Right renal cortex interstitium (tissue), 3 donors: ENCODE data around the gene RAMP3. TPM values are rescaled to one million over a fixed set of nuclear protein-coding genes. Genes with fewer than 3 reads are reported as not detected.
"Not testable (repeated sequence)": the region's sequence is repeated elsewhere in the genome, so short reads cannot be mapped to it uniquely, and the experiment has no call there.

ENCODE experiments used
- DNase-seq, 3 donors: peaks; one replicate each; pipeline ENCODE4 v3.0.0-alpha.2; 2013; ENCODE audit warnings: low read depth in 3 of 3, low spot score in 2 of 3
- polyA plus RNA-seq, 3 donors: library from polyadenylated mRNA; unstranded; fragments of 120-200 nt; gene quantifications; one replicate each; pipeline ENCODE4 v1.2.1, GENCODE V29; 2013; ENCODE audit not compliant: insufficient read length in 3 of 3

Gene RAMP3
- polyA plus RNA-seq, 3 donors = 10.0 to 13.9 (median 10.4) TPM

GRCh38 chr7:45188736-45189135, 31.1 kb downstream of the RAMP3 start:
- DNase-seq = no peak

DNA sequence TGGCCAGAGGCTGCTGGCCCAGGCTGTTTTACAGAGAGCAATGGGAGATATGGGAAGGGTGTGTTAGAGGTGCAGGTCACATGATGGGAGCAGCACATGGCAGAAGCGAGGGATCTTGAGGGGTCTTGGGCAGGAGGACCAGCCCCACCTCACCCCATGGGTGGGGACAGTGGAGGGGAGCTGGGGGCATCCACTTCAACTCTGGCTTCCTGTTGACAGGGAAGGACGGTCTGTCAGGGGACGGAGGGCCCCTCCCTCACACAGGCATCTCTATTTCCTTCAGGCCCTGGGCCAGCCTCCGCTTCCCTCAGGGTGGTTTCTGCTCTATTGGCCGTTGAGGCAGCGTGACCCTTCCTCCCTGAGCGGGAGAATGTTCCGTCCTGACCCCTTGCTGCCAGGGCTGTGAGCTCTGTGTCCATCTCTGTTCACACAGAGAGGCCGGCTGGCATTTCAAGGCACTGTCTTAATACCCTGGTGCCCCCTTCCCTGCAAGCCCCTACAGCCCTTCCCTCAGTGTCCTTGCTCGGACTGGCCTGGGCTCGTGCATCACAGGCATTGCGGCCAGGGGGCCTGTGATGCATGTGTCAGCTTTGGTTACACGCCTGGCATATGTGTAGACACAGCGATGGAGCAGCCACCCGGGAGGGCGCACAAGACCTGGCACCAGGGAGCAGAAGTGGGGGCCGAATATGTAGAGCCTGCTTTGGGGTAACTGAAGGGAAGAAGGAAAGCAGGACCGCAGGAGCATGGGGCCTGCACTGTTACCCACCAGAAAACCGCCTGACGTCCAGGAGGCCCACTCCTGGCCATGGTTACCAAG, 31.8 kb downstream of the RAMP3 start:
- DNase-seq = no peak

- no peak for DNase-seq
These were observed 33.0 kb downstream of the RAMP3 start for GRCh38 chr7:45190406-45191165.

DNA sequence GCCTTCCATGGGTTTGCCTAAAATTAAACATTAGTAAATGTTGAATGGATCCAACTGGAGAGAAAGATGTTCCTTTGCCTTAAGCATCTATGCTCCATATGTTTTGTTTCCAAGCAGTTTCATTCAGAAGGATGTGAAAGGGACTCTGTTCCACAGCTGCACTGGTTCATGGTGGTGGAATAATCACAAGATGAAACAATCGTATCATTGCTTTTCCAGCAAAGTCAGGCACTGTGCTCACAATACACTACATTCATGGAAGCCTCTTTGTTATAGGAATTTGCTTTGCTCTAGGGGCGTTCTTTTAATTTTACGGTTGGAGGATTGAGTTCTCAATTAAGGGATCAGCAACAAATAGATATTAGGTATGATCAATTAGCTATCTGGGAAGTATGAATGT, 33.8 kb downstream of the RAMP3 start:
- no peak for DNase-seq

DNA sequence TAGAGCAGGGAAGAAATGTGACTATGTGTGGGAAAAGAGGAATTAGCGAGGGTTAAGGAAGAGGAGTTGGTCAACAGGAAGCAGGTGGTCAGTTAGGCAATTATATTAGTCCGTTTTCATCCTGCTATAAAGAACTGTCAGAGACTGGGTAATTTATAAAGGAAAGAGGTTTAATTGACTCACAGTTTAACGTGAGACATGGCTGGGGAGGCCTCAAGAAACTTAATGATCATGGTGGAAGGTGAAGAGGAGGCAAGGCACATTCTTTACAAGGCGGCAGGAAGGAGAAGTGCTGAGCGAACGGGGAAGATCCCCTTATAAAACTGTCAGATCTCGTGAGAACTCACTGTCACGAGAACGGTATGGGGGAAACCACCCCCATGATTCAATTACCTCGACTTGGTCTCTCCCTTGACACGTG, 35.0 kb downstream of the RAMP3 start:
- DNase-seq = no peak

- DNase-seq = no peak
These were observed 36.2 kb downstream of the RAMP3 start for GRCh38 chr7:45193828-45194227.

DNA sequence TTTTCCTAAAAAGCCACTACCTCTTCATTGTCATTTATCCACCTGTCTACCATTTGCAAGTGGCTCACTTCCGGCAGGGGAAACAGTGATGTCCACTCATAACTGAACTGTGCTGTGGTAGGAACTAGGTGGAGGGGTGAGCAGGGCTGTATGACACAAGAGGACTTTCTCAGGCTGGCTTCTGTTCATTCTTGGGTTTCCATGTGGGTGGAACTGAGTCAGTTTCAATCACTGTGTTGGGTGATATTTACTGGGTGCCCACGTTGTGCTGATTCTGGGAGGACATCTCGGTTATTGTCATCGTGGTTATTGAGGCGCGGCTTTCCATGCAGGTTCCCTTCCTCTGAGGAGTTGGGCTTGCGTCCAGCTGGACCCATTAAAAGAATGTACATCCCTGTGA, 38.8 kb downstream of the RAMP3 start:
- DNase-seq = no peak

- no peak for DNase-seq
These were observed 39.9 kb downstream of the RAMP3 start for GRCh38 chr7:45197461-45197860.

DNA sequence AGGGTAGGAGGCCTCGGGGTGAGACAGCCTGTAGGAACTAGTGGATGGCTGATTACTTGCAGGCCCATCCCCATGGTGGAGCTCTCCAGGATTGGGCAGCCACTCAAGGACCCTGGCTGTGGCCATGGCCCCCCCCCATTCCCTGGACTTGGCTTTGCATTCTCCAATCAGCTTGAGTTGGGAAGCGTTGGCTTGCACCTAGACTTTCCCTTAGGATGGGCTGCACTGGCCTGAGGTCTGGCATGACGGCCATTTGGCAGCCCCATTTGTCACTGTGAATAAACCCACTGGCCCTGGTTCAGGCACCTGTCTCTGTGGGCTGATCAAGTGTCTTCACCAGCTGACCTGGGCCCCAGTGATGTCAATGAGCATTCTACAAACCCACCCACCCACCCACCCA, 41.4 kb downstream of the RAMP3 start:
- no peak for DNase-seq

DNA sequence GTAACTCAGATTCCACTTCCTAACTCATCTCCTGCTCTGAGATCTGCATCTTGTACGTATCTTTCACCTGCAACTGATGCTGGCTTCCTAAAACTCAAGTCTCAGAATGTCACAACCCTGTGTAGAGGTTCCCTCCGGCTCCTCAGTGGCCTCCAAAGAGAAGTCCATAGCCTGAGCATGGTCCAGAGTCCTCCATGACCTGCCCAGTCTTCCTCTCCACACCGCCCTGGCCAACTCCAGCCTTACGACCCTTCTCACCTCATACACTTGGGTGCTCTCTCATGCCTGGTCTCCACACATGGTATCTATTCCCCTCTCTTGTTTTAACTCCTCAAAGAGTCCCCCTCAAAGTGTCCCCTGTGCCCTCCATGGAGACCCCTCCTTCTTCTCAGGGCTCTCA, 41.9 kb downstream of the RAMP3 start:
- no peak for DNase-seq

GRCh38 chr7:45202625-45203024, 45.0 kb downstream of the RAMP3 start:
- DNase-seq = no peak

DNA sequence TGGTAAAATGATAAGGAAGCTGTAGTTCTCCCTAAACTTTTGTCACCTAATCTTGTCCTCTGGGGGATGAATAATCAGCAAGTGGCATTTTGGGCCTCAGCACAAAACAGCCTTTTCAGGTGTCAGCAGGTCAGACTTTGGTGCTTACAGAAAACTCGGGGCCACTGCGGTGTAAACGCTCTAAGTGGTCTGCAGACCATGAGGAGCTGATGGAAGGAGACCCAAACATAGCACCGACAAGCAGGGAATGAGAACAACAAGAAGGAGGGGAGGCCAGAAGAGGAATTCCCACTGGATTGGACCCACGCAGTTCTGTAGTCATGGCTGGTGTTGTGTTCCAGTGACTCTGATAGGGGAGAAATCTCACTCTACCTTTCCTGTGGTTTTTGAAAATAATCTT, 45.4 kb downstream of the RAMP3 start:
- no peak for DNase-seq

DNA sequence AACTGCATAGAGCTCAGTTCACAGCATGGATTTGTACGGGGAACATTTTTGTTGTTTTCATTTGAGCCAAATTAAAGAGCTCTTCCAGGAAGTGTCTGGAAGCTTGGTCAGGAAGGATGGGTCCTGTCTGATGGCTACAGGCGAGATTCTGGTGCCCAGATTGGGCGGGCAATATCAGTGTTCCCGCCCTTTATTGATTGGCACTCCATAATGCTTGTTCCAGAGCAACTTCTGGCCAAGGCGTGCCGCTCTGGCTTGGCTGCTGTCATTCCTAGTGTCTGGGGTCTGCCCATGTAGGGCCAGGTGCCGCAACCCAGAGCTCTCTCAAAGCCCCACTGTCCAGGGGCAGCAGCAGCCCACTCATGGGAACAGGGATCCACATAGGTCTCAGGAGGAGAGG, 45.9 kb downstream of the RAMP3 start:
- DNase-seq = no peak

GRCh38 chr7:45203936-45204445, 46.4 kb downstream of the RAMP3 start:
- DNase-seq = no peak

DNA sequence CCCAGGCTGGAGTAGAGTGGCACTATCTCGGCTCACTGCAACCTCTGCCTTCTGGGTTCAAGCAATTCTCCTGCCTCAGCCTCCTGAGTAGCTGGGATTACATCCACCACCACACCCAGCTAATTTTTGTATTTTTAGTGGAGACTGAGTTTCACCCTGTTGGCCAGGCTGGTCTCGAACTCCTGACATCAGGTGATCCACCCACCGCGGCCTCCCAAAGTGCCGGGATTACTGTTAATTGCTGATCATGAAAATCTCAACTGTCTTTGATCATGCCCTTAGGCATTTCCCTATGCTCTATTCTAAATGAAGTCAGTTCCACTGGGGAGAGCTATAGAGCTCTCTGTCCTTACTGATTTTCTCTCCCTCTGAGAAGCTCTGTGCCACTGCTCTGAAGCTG, 48.7 kb downstream of the RAMP3 start:
- not testable (repeated sequence) for DNase-seq

DNA sequence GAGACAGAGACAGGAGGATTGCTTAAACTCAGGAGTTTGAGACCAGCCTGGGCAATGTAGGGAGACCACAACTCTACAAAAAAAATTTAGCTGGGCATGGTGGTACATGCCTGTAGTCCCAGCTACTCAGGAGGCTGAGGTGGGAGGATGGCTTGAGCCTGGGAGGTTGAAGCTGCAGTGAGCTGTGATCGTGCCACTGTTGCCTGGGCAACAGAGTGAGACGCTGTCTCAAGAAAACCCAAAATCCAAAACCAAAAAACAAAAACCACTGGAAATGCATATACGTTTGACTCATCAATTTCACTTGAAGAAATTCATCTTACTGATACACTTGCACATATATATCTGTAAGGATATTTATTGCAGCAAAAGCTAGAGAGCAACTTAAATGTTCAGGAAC, 52.3 kb downstream of the RAMP3 start:
- DNase-seq = not testable (repeated sequence)

DNA sequence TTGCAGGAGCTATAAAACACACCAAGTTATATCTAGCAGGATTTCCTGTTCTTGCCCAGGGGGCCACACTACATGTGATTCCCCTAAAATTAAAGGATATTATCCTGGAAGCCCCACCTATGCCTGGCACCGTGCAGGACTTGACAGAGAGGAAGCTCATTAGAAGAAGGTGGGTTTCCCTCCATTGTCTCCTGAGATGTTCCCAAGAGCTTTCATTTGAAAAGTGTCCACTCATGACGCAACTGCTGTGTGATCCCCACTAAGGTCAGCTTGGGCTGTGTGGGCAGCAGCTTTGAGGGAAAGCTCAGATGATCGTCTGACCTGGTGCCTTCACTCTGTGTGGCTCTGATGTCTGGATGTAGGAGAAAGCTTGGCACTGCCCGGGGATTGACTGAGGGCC, 53.5 kb downstream of the RAMP3 start:
- DNase-seq = no peak

GRCh38 chr7:45211958-45212357, 54.4 kb downstream of the RAMP3 start:
- no peak for DNase-seq

- DNase-seq = no peak
These were observed 55.0 kb downstream of the RAMP3 start for GRCh38 chr7:45212606-45213005.

GRCh38 chr7:45215601-45216062, 58.0 kb downstream of the RAMP3 start:
- DNase-seq = no peak

- no peak for DNase-seq
These were observed 58.6 kb downstream of the RAMP3 start for GRCh38 chr7:45216181-45216580.
